Mesothelial cell of epicardium (in vitro differentiated cells): ENCODE measurements around the gene VPS51. TPM values are rescaled to one million over a fixed set of nuclear protein-coding genes. Genes with fewer than 3 reads are reported as not detected.

ENCODE experiments used
- DNase-seq, 2 experiments: peaks; one replicate each; pipeline ENCODE4 v3.0.0; 2021; ENCODE audit warnings: low spot score in 2 of 2; ENCODE audit not compliant: unreplicated experiment in 2 of 2
- H3K27ac Mint-ChIP-seq: 2 replicates; pipeline ENCODE4 v1.8.0; 2021; ENCODE audit warnings: mixed read lengths
- H3K27me3 Mint-ChIP-seq: 2 replicates; pipeline ENCODE4 v1.8.0; 2021; ENCODE audit warnings: low read depth, mixed read lengths
- H3K36me3 Mint-ChIP-seq: 2 replicates; pipeline ENCODE4 v1.8.0; 2021; ENCODE audit warnings: mixed read lengths
- H3K4me1 Mint-ChIP-seq: 2 replicates; pipeline ENCODE4 v1.8.0; 2021; ENCODE audit warnings: mixed read lengths
- H3K4me3 Mint-ChIP-seq: 2 replicates; pipeline ENCODE4 v1.8.0; 2021; ENCODE audit warnings: mild to moderate bottlenecking, moderate library complexity, mixed read lengths
- H3K9me3 Mint-ChIP-seq: 2 replicates; pipeline ENCODE4 v1.8.0; 2021; ENCODE audit warnings: mixed read lengths
- CTCF ChIP-seq: fragments of 200-600 bp; sonication (generic); IDR thresholded peaks from one replicate; pipeline ENCODE4 v1.5.0; 2021; ENCODE audit warnings: antibody characterized with exemption; ENCODE audit not compliant: unreplicated experiment
- total RNA-seq: library from RNA; stranded (reverse); gene quantifications from 3 replicates; pipeline ENCODE4 v1.2.1, GENCODE V29; 2021

The VPS51 gene
- total RNA-seq, 1 donor from 2014 or later: 113 TPM

GRCh38 chr11:65125197-65126056 is 29.4 kb downstream of the VPS51 start:
- DNase-seq: no peak
- H3K36me3 Mint-ChIP-seq: peaks cover 6% of the 10 kb centered on the region
- H3K4me3 Mint-ChIP-seq: no peak overlapping the region
- no peaks in the 10 kb centered on the region for H3K27me3 Mint-ChIP-seq
- peaks cover 24% of the 10 kb centered on the region for H3K4me1 Mint-ChIP-seq
- H3K9me3 Mint-ChIP-seq: no peaks in the 10 kb centered on the region
- TF ChIP-seq CTCF: no peak
- no peak overlapping the region for H3K27ac Mint-ChIP-seq

GRCh38 chr11:65126624-65127274 is 30.7 kb downstream of the VPS51 start:
- Mint-ChIP-seq H3K4me1 (peaks cover 15% of the 10 kb centered on the region), H3K4me3 (no peak overlapping the region), H3K9me3 (no peaks in the 10 kb centered on the region), H3K27me3 (no peaks in the 10 kb centered on the region), H3K27ac (no peak overlapping the region), H3K36me3 (peaks cover 9% of the 10 kb centered on the region)
- no peak for TF ChIP-seq CTCF
- no peak for DNase-seq

DNA sequence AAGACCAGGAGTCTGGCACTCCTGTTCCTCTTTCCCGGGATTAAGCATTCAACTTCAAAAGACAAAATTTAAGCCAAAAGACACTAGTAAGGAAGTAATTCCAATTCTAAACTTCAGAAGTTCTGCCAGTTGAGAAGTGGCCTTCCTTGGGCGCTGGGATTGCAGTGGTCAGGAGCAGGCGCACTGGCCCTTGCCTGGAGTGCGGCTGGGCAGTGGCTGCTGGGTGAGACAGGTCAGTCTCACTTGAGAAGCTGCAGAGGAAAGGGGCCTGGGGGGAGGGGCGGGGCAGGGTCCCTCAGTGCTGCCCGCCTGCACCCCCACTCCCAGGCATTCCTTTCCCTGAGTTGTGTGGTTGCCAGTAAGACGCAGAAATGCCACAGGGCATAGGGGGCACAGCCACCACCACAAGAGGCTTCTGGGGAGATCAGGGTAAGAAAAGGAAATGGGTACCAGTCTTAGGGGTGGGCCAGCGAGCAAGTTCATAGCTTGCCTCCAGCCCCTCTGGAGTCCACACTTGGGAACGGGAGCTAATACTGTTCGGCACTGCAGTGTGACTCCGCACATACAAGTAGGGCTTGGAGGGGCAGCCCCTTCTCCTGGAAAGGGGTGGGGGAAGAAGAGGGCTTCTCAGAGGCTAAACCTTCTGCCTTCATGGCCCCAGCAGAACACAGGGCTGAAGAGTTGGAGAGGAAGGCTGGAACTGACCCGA is 31.6 kb downstream of the VPS51 start:
- H3K27me3 Mint-ChIP-seq: no peaks in the 10 kb centered on the region
- H3K4me3 Mint-ChIP-seq: no peak overlapping the region
- no peaks in the 10 kb centered on the region for H3K9me3 Mint-ChIP-seq
- peaks cover 11% of the 10 kb centered on the region for H3K4me1 Mint-ChIP-seq
- no peak for TF ChIP-seq CTCF
- DNase-seq: no peak
- no peak overlapping the region for H3K27ac Mint-ChIP-seq
- H3K36me3 Mint-ChIP-seq: peaks cover 9% of the 10 kb centered on the region

DNA sequence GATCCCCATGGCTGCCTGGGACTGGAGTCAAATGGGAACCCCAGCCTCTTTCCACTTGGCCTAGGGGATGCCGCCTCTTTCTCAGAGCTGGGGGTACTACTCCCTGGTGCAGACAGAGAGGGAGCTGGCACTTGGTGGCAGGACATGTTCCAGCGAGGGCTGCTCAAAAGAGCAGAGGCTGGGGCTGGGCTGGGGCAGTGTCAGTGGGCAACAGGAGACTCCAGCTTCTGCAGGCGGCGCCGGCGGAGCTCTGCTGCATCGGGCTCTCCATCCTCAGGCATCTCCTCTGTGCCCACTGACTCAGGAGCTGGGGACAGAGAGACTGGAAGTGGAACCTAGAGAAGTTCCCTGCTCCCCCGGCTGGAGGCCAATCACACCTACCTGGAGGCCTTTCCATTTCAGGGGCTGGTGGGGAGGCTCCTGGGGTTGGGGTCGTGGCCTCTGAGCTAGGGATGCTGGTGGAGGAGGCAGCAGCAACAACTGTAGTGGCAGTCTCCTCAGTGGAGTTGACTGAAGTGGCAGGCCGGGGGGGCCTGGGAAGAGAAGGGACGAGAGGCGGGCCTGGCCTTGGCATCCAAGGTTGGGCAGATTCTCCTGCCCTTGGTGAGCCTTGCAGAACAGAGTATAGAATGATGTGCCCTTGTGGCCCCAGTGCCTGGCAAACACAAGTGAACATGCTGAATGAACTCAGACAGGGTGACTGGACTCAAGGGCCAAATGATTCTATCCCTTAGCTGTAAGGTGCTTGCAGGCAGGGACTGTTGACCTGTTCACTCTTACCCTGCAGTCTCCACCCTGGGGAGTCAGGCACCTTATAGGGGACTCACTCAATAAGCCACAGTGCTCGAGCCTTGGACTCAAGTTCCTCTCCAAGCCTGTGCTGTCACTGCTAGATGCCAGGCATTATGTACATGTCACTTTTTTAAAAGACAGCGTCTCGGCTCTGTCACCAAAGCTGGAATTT is 32.5 kb downstream of the VPS51 start:
- Mint-ChIP-seq H3K36me3 (peaks cover 9% of the 10 kb centered on the region), H3K4me1 (peaks cover 14% of the 10 kb centered on the region), H3K27ac (no peak overlapping the region), H3K9me3 (no peaks in the 10 kb centered on the region), H3K27me3 (no peaks in the 10 kb centered on the region), H3K4me3 (no peak overlapping the region)
- TF ChIP-seq CTCF: no peak
- no peak for DNase-seq
